ENCODE data around the gene MARS1. TPM values are rescaled to one million over a fixed set of nuclear protein-coding genes. Genes with fewer than 3 reads are reported as not detected.

The MARS1 gene
- total and polyA plus RNA-seq, 7 donors: 41.2 to 97.4 (median 83.6) TPM

- Histone ChIP-seq H3K27me3 (ENCODE audit: insufficient read depth in 3 of 3, low read length in 2 of 3) (no peaks in the 10 kb centered on the region), H3K36me3 (ENCODE audit: insufficient read depth in 1 of 2, low read depth in 1 of 2) (no peaks in the 10 kb centered on the region), H3K27ac (peak within 1 kb of the TSS; percentile 65), H3K4me1 (peaks cover 35% of the 10 kb centered on the region), H3K9me3 (no peaks in the 10 kb centered on the region), H3K4me3 (peak within 1 kb of the TSS; percentile 34)
- ATAC-seq (peak; percentile 21 to 66 (median 40)), DNase-seq (peak; percentile 64 to 80)
- WGBS, 3 donors: 22 to 23% (median 23%) methylated on average over 9 to 10 of the region's 10 CpGs
- no peak for TF ChIP-seq CTCF (IDR thresholded peaks at IDR 0.05)
- intact Hi-C loops (cut with DNase I): loop anchor here (5.0 kb wide), 2 partner anchors 152 to 192 kb away; no protein-coding TSS in a partner anchor
Observed at GRCh38 chr12:57454566-57455373, 33.1 kb upstream of the MARS1 start, which contains the start of gene INHBE. Gene INHBE, plus strand, starts transcription at chr12:57455307. Its CDS starts 230 bp downstream, at chr12:57455537.

DNA sequence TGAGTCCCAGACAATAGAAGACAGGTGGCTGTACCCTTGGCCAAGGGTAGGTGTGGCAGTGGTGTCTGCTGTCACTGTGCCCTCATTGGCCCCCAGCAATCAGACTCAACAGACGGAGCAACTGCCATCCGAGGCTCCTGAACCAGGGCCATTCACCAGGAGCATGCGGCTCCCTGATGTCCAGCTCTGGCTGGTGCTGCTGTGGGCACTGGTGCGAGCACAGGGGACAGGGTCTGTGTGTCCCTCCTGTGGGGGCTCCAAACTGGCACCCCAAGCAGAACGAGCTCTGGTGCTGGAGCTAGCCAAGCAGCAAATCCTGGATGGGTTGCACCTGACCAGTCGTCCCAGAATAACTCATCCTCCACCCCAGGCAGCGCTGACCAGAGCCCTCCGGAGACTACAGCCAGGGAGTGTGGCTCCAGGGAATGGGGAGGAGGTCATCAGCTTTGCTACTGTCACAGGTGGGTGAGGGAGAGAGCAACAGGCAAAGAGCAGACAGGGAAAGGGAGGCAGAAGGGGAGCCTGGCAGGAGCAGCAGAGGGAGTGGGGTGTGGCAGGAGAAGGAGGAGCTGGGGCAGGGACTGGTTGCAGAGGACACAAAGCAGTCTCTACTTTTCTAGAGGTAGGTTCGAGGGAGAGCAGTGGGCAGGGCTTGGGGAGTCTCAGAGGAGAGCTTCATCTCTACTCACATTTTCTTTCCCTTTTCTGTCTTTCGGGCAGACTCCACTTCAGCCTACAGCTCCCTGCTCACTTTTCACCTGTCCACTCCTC, 32.3 kb upstream of the MARS1 start:
- Histone ChIP-seq H3K9me3 (no peaks in the 10 kb centered on the region), H3K27me3 (ENCODE audit: insufficient read depth in 3 of 3, low read length in 2 of 3) (peaks cover 0 to 3% (median 0%) of the 10 kb centered on the region in 3 donors), H3K4me3 (peak overlapping the region; percentile 34), H3K4me1 (peaks cover 35% of the 10 kb centered on the region), H3K36me3 (ENCODE audit: insufficient read depth in 1 of 2, low read depth in 1 of 2) (no peaks in the 10 kb centered on the region), H3K27ac (peak overlapping the region; percentile 65)
- 23 to 29% (median 27%) methylated on average over 10 of the region's 10 CpGs for WGBS, 3 donors
- intact Hi-C loops (cut with DNase I): loop anchor here in 1 of 2 donors (5.0 kb wide), 1 partner anchor 193 kb away; no protein-coding TSS in a partner anchor
- ATAC-seq (peak; percentile 26 to 56 (median 48)), DNase-seq (peak; percentile 45 to 59)
- TF ChIP-seq CTCF (IDR thresholded peaks at IDR 0.05): no peak

GRCh38 chr12:57456145-57456700, 31.6 kb upstream of the MARS1 start:
- WGBS, 3 donors: 34 to 35% (median 35%) methylated on average over 15 of the region's 15 CpGs
- DNase-seq (no peak), ATAC-seq (no peak)
- Histone ChIP-seq H3K27ac (no peak overlapping the region), H3K36me3 (ENCODE audit: insufficient read depth in 1 of 2, low read depth in 1 of 2) (no peaks in the 10 kb centered on the region), H3K4me1 (peaks cover 40% of the 10 kb centered on the region), H3K9me3 (no peaks in the 10 kb centered on the region), H3K4me3 (peak overlapping the region; percentile 34), H3K27me3 (ENCODE audit: insufficient read depth in 3 of 3, low read length in 2 of 3) (peaks cover 0 to 6% (median 4%) of the 10 kb centered on the region in 3 donors)
- intact Hi-C loops (cut with DNase I): loop anchor here in 1 of 2 donors (5.0 kb wide), 1 partner anchor 194 kb away; no protein-coding TSS in a partner anchor
- TF ChIP-seq CTCF (IDR thresholded peaks at IDR 0.05): peak; percentile 45

GRCh38 chr12:57456737-57457490, 31.0 kb upstream of the MARS1 start:
- intact Hi-C loops (cut with DNase I): loop anchor here in 1 of 2 donors (5.0 kb wide), 1 partner anchor 195 kb away; no protein-coding TSS in a partner anchor
- no peak for DNase-seq
- H3K27me3 ChIP-seq (ENCODE audit: insufficient read depth in 3 of 3, low read length in 2 of 3): peaks cover 0 to 8% (median 6%) of the 10 kb centered on the region in 3 donors
- H3K36me3 ChIP-seq (ENCODE audit: insufficient read depth in 1 of 2, low read depth in 1 of 2): no peaks in the 10 kb centered on the region
- WGBS, 3 donors: 80 to 88% (median 82%) methylated on average over 6 of the region's 6 CpGs
- no peak overlapping the region for H3K27ac ChIP-seq
- H3K4me3 ChIP-seq: peak overlapping the region; percentile 34
- H3K4me1 ChIP-seq: peaks cover 42% of the 10 kb centered on the region
- no peaks in the 10 kb centered on the region for H3K9me3 ChIP-seq
- no peak for TF ChIP-seq CTCF (IDR thresholded peaks at IDR 0.05)
- no peak for ATAC-seq

All from psoas muscle (tissue), 8 donors.